T-helper 2 cell treated with Interferon-gamma antibody and Interleukin-4, amounts not matched to agents 100 ng/mL and 5 ng/mL, for 36 hours (primary cell): ENCODE data around the gene MAP3K8. TPM values are rescaled to one million over a fixed set of nuclear protein-coding genes. Genes with fewer than 3 reads are reported as not detected.
"Not testable (repeated sequence)": the region's sequence is repeated elsewhere in the genome, so short reads cannot be mapped to it uniquely, and the experiment has no call there.

ENCODE experiments used
- intact Hi-C: fragments of 100-400 bp; cut with micrococcal nuclease; formaldehyde crosslinking; loops from one replicate; pipeline ENCODE4 v1.15.1; 2023
- total RNA-seq: library from RNA; stranded (reverse); gene quantifications from 2 replicates; pipeline ENCODE4 v1.2.3, GENCODE V29; 2022

Gene MAP3K8
- total RNA-seq, 1 donor from 2014 or later: 17.0 TPM

GRCh38 chr10:30442019-30442606 lies 8.1 kb downstream of the MAP3K8 start:
- intact Hi-C loops: no loop called here

GRCh38 chr10:30443049-30443448 lies 9.1 kb downstream of the MAP3K8 start:
- intact Hi-C loops: no loop called here

GRCh38 chr10:30445711-30446110 lies 11.7 kb downstream of the MAP3K8 start:
- intact Hi-C loops: no loop called here

GRCh38 chr10:30447125-30447799 lies 13.3 kb downstream of the MAP3K8 start:
- intact Hi-C loops: no loop called here

- intact Hi-C loops: no loop called here
Measured at GRCh38 chr10:30448092-30448491, 14.1 kb downstream of the MAP3K8 start.

- intact Hi-C loops: loop anchor here (2.0 kb wide), 1 partner anchor 17 kb away; no protein-coding TSS in a partner anchor
Measured at GRCh38 chr10:30453764-30454527, 20.0 kb downstream of the MAP3K8 start.

- intact Hi-C loops: loop anchor here (2.0 kb wide), 1 partner anchor 18 kb away; no protein-coding TSS in a partner anchor
Measured at GRCh38 chr10:30454744-30455510, 20.9 kb downstream of the MAP3K8 start.

GRCh38 chr10:30455816-30456215 lies 21.8 kb downstream of the MAP3K8 start:
- intact Hi-C loops: loop anchor here (2.0 kb wide), 1 partner anchor 19 kb away; no protein-coding TSS in a partner anchor

- intact Hi-C loops: no loop called here
Measured at GRCh38 chr10:30456266-30456665, 22.3 kb downstream of the MAP3K8 start.

GRCh38 chr10:30459283-30459682 lies 25.3 kb downstream of the MAP3K8 start:
- intact Hi-C loops: no loop called here

- intact Hi-C loops: no loop called here
Measured at GRCh38 chr10:30460121-30460520, 26.1 kb downstream of the MAP3K8 start.

- intact Hi-C loops: no loop called here
Measured at GRCh38 chr10:30462513-30462912, 28.5 kb downstream of the MAP3K8 start.

- intact Hi-C loops: no loop called here
Measured at GRCh38 chr10:30463944-30464451, 30.0 kb downstream of the MAP3K8 start.

- intact Hi-C loops: no loop called here
Measured at GRCh38 chr10:30464675-30465074, 30.7 kb downstream of the MAP3K8 start.

- intact Hi-C loops: no loop called here
Measured at GRCh38 chr10:30466445-30466844, 32.5 kb downstream of the MAP3K8 start.

- intact Hi-C loops: no loop called here
Measured at GRCh38 chr10:30467651-30468338, 33.8 kb downstream of the MAP3K8 start.

GRCh38 chr10:30472414-30473155 lies 38.6 kb downstream of the MAP3K8 start:
- intact Hi-C loops: no loop called here

- intact Hi-C loops: not testable (repeated sequence)
Measured at GRCh38 chr10:30475515-30475914, 41.5 kb downstream of the MAP3K8 start.

GRCh38 chr10:30476511-30477155 lies 42.6 kb downstream of the MAP3K8 start:
- intact Hi-C loops: no loop called here
